GM12801 (cell line): ENCODE data around the gene PAK3.

ENCODE experiments used
- CTCF ChIP-seq: IDR thresholded peaks from one replicate; pipeline ENCODE4 v1.5.1; 2011; ENCODE audit warnings: control low read depth; ENCODE audit not compliant: insufficient read length; ENCODE audit errors: extremely low read depth

PAK3 gene

GRCh38 chrX:111200327-111200726 is 104.3 kb downstream of the PAK3 start:
- no peak for TF ChIP-seq CTCF

GRCh38 chrX:111207851-111208250 is 111.9 kb downstream of the PAK3 start:
- TF ChIP-seq CTCF, result no peak

- no peak for TF ChIP-seq CTCF
Measured at GRCh38 chrX:111216293-111216801, 120.4 kb downstream of the PAK3 start.

GRCh38 chrX:111244235-111244750 is 148.3 kb downstream of the PAK3 start:
- no peak for TF ChIP-seq CTCF

GRCh38 chrX:111254896-111255693 is 159.1 kb downstream of the PAK3 start:
- no peak for TF ChIP-seq CTCF

- no peak for TF ChIP-seq CTCF
Measured at GRCh38 chrX:111257733-111258132, 161.7 kb downstream of the PAK3 start.

GRCh38 chrX:111259559-111259958 is 163.6 kb downstream of the PAK3 start:
- no peak for TF ChIP-seq CTCF
